Panc1 (cell line): ENCODE measurements around the gene VMAC.

Experiments used
- CTCF ChIP-seq: fragments of 450-650 bp; IDR thresholded peaks from 2 replicates; pipeline ENCODE4 v1.5.1; 2017; ENCODE audit warnings: mild to moderate bottlenecking
- TF ChIP-seq, protein P1 (sequence below), 2 experiments: IDR thresholded peaks; 2 replicates each; pipeline ENCODE4 v1.6.1; 2011 to 2012; ENCODE audit warnings: low read depth in 2 of 2, control low read depth in 1 of 2, low read length in 1 of 2, mild to moderate bottlenecking in 1 of 2, moderate library complexity in 1 of 2; ENCODE audit not compliant: insufficient read depth in 1 of 2

- no peak for TF ChIP-seq CTCF
- TF ChIP-seq, protein P1, sequence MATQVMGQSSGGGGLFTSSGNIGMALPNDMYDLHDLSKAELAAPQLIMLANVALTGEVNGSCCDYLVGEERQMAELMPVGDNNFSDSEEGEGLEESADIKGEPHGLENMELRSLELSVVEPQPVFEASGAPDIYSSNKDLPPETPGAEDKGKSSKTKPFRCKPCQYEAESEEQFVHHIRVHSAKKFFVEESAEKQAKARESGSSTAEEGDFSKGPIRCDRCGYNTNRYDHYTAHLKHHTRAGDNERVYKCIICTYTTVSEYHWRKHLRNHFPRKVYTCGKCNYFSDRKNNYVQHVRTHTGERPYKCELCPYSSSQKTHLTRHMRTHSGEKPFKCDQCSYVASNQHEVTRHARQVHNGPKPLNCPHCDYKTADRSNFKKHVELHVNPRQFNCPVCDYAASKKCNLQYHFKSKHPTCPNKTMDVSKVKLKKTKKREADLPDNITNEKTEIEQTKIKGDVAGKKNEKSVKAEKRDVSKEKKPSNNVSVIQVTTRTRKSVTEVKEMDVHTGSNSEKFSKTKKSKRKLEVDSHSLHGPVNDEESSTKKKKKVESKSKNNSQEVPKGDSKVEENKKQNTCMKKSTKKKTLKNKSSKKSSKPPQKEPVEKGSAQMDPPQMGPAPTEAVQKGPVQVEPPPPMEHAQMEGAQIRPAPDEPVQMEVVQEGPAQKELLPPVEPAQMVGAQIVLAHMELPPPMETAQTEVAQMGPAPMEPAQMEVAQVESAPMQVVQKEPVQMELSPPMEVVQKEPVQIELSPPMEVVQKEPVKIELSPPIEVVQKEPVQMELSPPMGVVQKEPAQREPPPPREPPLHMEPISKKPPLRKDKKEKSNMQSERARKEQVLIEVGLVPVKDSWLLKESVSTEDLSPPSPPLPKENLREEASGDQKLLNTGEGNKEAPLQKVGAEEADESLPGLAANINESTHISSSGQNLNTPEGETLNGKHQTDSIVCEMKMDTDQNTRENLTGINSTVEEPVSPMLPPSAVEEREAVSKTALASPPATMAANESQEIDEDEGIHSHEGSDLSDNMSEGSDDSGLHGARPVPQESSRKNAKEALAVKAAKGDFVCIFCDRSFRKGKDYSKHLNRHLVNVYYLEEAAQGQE (IDR thresholded peaks at IDR 0.05; ENCODE audit: insufficient read depth in 1 of 2, low read depth in 2 of 2, low read length in 1 of 2) = no peak
These were observed 22.8 kb downstream of the VMAC start for GRCh38 chr19:5927441-5927821.
